Measurements from ENCODE around the gene TOP1. TPM values are rescaled to one million over a fixed set of nuclear protein-coding genes. Genes with fewer than 3 reads are reported as not detected.

Gene TOP1
- total and polyA plus RNA-seq, 5 experiments from 2014 or later = 9.1 to 48.3 (median 14.1) TPM

DNA sequence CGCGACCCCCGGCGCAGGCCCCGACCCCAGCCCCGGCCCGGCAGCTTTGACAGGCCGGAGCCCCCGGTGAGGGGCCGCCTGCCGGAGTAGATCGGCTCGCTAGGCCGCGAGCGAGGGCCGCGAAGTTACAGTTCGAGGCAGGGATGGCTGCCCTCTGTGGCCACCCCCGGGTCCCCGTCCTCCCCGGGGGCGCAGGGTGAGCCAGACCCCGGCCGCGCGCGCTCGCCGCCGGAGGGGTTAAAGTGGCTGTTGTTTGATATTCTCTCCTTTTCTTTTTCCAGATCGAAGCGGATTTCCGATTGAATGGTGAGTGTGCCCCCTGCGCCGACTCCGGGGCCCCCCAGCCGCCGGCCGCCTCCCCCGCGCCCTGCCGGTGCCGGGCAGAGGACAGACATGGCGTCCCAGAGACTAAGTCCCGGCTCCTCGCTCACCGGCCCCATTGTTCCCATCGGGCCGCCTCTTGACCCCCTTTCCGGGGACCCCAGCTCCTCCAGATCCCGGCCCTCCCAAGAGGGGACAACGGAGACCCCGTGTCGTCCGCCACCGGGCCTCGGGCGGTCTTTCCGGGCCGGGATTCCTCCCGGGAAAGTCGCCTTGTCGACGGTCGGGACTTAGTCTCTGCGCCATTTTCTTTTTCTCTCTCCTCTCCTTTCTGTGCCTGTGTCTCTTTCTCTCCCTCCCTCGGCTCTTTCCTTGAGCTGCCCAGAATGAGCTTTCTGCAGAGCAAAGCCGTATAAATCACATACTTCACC, 704 bp downstream of the TOP1 start:
- DNase-seq = peak in 8 of 10 donors; percentile 11 to 54 (median 35)
- Mint-ChIP-seq H3K9me3 (no peaks in the 10 kb centered on the region), H3K36me3 (peaks cover 0 to 25% (median 0%) of the 10 kb centered on the region in 3 donors)

DNA sequence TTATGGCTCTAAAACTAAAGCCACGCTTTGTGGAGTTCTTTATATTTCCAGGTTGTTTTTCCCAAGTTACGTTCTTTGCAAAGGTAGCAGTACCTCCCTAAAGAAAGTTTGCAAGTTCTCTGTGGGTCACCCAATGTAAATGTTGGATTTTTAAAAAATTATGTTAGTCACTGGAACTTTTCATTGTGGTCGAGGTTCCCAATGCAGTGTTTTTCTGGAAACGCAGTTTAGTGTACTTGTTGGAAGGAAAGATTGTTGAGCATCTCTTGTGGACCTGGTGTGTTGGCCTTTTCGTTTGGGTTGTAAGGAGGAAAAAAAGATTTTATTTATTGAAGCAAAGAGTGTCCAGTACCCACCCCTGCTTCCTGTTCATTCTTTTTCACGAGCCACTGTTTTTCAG, 1.4 kb downstream of the TOP1 start:
- no peaks in the 10 kb centered on the region for H3K9me3 Mint-ChIP-seq
- H3K27ac Mint-ChIP-seq = peak overlapping the region in 9 of 10 donors; percentile 88 to 97 (median 95)
- H3K27me3 Mint-ChIP-seq = no peaks in the 10 kb centered on the region
- POLR2A ChIA-PET = interaction anchor here (0.6 to 3.0 kb wide), 6 partner anchors 8 to 44 kb away, joined by 3 to 22 read pairs (median 4); no protein-coding TSS in a partner anchor
- ATAC-seq (no peak), DNase-seq (no peak)
- peak overlapping the region; percentile 88 to 97 (median 94) for H3K4me3 Mint-ChIP-seq
- H3K36me3 Mint-ChIP-seq = peaks cover 0 to 32% (median under 1%) of the 10 kb centered on the region in 3 donors
- peaks cover 34 to 76% (median 69%) of the 10 kb centered on the region in 4 donors for H3K4me1 Mint-ChIP-seq

More for the DNA sequence above, 704 bp downstream of the TOP1 start:
- POLR2A ChIA-PET = interaction anchor here (0.5 to 3.0 kb wide), 7 partner anchors 8 to 164 kb away, joined by 3 to 22 read pairs (median 3); no protein-coding TSS in a partner anchor
- ATAC-seq = peak in 1 of 2 donors; percentile 14
- H3K4me3 Mint-ChIP-seq = peak overlapping the region; percentile 89 to 97 (median 94)
- peak overlapping the region; percentile 88 to 97 (median 96) for H3K27ac Mint-ChIP-seq
- peaks cover 29 to 69% (median 61%) of the 10 kb centered on the region in 4 donors for H3K4me1 Mint-ChIP-seq
- H3K27me3 Mint-ChIP-seq = no peaks in the 10 kb centered on the region

- H3K9me3 Mint-ChIP-seq = no peaks in the 10 kb centered on the region
- peaks cover 0 to 37% (median 4%) of the 10 kb centered on the region in 3 donors for H3K36me3 Mint-ChIP-seq
- ATAC-seq (no peak), DNase-seq (no peak)
- peaks cover 36 to 82% (median 75%) of the 10 kb centered on the region in 4 donors for H3K4me1 Mint-ChIP-seq
- POLR2A ChIA-PET = interaction anchor here (0.7 to 3.0 kb wide), 3 partner anchors 16 to 38 kb away, joined by 4 to 22 read pairs (median 8); no protein-coding TSS in a partner anchor
- H3K4me3 Mint-ChIP-seq = peak overlapping the region; percentile 88 to 97 (median 94)
- H3K27me3 Mint-ChIP-seq = no peaks in the 10 kb centered on the region
- H3K27ac Mint-ChIP-seq = peak overlapping the region in 8 of 10 donors; percentile 1 to 97 (median 88)
Observed at GRCh38 chr20:41030531-41031242, 2.1 kb downstream of the TOP1 start.

- Mint-ChIP-seq H3K9me3 (no peaks in the 10 kb centered on the region), H3K36me3 (peaks cover 0 to 41% (median 4%) of the 10 kb centered on the region in 3 donors), H3K27ac (peak overlapping the region in 6 of 10 donors; percentile 26 to 97 (median 88)), H3K4me1 (peaks cover 40 to 85% (median 79%) of the 10 kb centered on the region in 4 donors), H3K27me3 (no peaks in the 10 kb centered on the region), H3K4me3 (peak overlapping the region; percentile 88 to 97 (median 94))
- no peak for ATAC-seq
- no peak for DNase-seq
- POLR2A ChIA-PET = interaction anchor here (3.0 kb wide), 1 partner anchor 16 kb away, joined by 22 read pairs; no protein-coding TSS in a partner anchor
Observed at GRCh38 chr20:41031243-41031619, 2.6 kb downstream of the TOP1 start.

GRCh38 chr20:41032271-41032670, 3.6 kb downstream of the TOP1 start:
- Mint-ChIP-seq H3K9me3 (no peaks in the 10 kb centered on the region), H3K36me3 (peaks cover 0 to 45% (median 10%) of the 10 kb centered on the region in 3 donors), H3K27ac (no peak overlapping the region), H3K4me3 (peak overlapping the region in 9 of 10 donors; percentile 89 to 97 (median 94)), H3K4me1 (peaks cover 44 to 88% (median 82%) of the 10 kb centered on the region in 4 donors), H3K27me3 (no peaks in the 10 kb centered on the region)
- no peak for DNase-seq
- POLR2A ChIA-PET = interaction anchor here (3.0 kb wide), 1 partner anchor 14 kb away, joined by 22 read pairs; no protein-coding TSS in a partner anchor
- ATAC-seq = no peak

GRCh38 chr20:41034239-41034638, 5.6 kb downstream of the TOP1 start:
- Mint-ChIP-seq H3K27ac (peak overlapping the region in 1 of 10 donors; percentile 67), H3K4me1 (peaks cover 51 to 95% (median 90%) of the 10 kb centered on the region in 4 donors), H3K9me3 (no peaks in the 10 kb centered on the region), H3K27me3 (no peaks in the 10 kb centered on the region), H3K4me3 (peak overlapping the region in 6 of 10 donors; percentile 0 to 57 (median 8)), H3K36me3 (peaks cover 0 to 46% (median 10%) of the 10 kb centered on the region in 3 donors)
- DNase-seq = no peak
- POLR2A ChIA-PET = no interaction called here
- ATAC-seq = no peak

DNA sequence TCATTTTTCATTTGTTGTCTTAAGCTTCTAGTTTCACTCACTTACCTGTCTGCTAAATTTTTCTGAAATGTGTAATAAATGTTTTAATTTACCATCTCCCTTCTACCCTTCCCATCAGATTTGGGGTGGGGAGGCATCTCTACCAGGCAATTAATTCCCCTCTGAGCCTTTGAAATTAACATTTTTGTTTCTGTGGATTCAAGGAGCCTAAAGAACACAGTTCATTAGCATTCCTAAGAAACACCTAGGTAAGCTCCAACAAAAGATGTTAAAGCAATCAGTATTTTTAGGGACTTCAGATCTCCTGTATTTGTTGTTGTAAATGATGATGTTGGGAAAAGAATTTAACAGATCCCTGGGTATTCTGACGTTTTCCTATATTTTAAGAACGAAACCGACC, 6.6 kb downstream of the TOP1 start:
- Mint-ChIP-seq H3K4me3 (peak overlapping the region in 6 of 10 donors; percentile 6 to 36 (median 18)), H3K27ac (peak overlapping the region in 3 of 10 donors; percentile 7 to 68 (median 57)), H3K9me3 (no peaks in the 10 kb centered on the region), H3K27me3 (no peaks in the 10 kb centered on the region), H3K4me1 (peaks cover 54 to 96% (median 89%) of the 10 kb centered on the region in 4 donors), H3K36me3 (peaks cover 0 to 46% (median 10%) of the 10 kb centered on the region in 3 donors)
- DNase-seq (no peak), ATAC-seq (no peak)
- POLR2A ChIA-PET = interaction anchor here (0.9 kb wide), 1 partner anchor 11 kb away, joined by 3 read pairs; no protein-coding TSS in a partner anchor

- POLR2A ChIA-PET = interaction anchor here (1.0 to 1.4 kb wide), 2 partner anchors 7 to 11 kb away, joined by 3 read pairs; no protein-coding TSS in a partner anchor
- Mint-ChIP-seq H3K4me3 (no peak overlapping the region), H3K9me3 (no peaks in the 10 kb centered on the region), H3K27ac (no peak overlapping the region), H3K4me1 (peaks cover 43 to 96% (median 88%) of the 10 kb centered on the region in 4 donors), H3K36me3 (peaks cover 0 to 38% (median 10%) of the 10 kb centered on the region in 3 donors), H3K27me3 (no peaks in the 10 kb centered on the region)
- ATAC-seq (no peak), DNase-seq (no peak)
Observed at GRCh38 chr20:41037179-41037578, 8.6 kb downstream of the TOP1 start.

DNA sequence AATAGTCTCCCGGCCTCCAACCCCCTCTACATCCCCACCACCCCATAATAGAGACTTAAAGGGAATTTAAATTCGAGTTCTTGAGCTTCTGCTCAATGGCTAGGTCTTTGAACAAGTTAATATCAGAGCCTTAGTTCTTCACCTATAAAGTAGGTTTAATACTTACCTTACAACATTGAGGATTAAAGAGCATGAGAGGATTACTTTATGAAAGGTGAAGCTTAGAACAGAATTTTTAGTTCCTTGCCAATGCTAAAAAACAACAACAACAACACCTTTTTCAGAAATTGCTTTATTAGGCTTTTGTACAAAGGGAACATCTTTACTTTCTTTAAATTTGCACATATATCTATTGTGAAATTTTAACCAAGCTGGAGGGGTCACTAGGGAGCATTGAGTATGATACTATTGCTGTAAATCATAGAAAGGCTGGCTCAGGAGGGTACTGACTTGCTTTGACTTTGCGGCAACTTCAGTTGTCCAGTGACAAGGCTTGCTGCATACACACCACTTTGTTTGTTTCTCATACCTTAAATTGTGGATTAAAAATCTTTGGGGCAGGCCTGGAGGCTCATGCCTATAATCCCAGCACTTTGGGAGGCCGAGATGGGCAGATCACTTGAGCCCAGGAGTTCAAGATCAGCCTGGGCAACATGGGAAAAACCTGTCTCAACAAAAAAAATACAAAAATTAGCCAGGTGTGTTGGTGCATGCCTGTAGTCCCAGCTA, 9.7 kb downstream of the TOP1 start:
- Mint-ChIP-seq H3K9me3 (no peaks in the 10 kb centered on the region), H3K27me3 (no peaks in the 10 kb centered on the region), H3K27ac (peak overlapping the region in 5 of 10 donors; percentile 12 to 70 (median 55)), H3K4me1 (peaks cover 42 to 96% (median 88%) of the 10 kb centered on the region in 4 donors), H3K36me3 (peaks cover 0 to 28% (median 10%) of the 10 kb centered on the region in 3 donors), H3K4me3 (peak overlapping the region in 3 of 10 donors; percentile 14 to 55 (median 18))
- POLR2A ChIA-PET = interaction anchor here (1.1 to 1.4 kb wide), 2 partner anchors 9 to 10 kb away, joined by 3 read pairs; no protein-coding TSS in a partner anchor
- DNase-seq (no peak), ATAC-seq (no peak)

DNA sequence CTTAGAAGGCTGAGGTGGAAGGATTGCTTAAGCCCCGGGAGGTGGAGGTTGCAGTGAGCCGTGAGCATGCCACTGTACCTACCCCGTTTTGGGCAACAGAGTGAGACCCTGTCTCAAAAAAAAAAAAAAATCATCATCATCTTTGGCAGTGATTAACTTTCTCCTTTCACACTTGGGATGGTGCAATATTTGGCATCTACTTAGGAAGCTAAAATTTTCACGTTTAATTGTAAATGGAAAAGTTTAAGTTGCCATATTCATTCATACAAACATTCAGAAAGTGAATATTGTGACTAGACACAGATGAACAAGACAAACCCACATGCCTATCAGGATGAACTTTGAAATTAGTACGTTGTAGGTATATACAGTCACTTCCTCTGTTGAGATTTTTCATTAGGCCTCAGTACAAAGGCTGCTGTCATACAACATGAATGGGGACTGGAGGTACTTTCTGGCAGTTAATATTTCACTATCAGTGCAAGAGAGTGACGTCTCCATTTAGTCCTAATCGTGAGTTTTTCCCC, 10.3 kb downstream of the TOP1 start:
- no peaks in the 10 kb centered on the region for H3K9me3 Mint-ChIP-seq
- peaks cover 40 to 95% (median 88%) of the 10 kb centered on the region in 4 donors for H3K4me1 Mint-ChIP-seq
- ATAC-seq (peak; percentile 38 to 59), DNase-seq (no peak)
- no peaks in the 10 kb centered on the region for H3K27me3 Mint-ChIP-seq
- peak overlapping the region in 4 of 10 donors; percentile 18 to 60 (median 46) for H3K4me3 Mint-ChIP-seq
- H3K36me3 Mint-ChIP-seq = peaks cover 0 to 22% (median 10%) of the 10 kb centered on the region in 3 donors
- POLR2A ChIA-PET = interaction anchor here (0.7 to 1.1 kb wide), 2 partner anchors 9 to 15 kb away, joined by 3 to 4 read pairs; no protein-coding TSS in a partner anchor
- peak overlapping the region in 3 of 10 donors; percentile 46 to 72 (median 70) for H3K27ac Mint-ChIP-seq

GRCh38 chr20:41040855-41041254, 12.2 kb downstream of the TOP1 start:
- H3K4me1 Mint-ChIP-seq = peaks cover 35 to 89% (median 85%) of the 10 kb centered on the region in 4 donors
- H3K4me3 Mint-ChIP-seq = peak overlapping the region in 8 of 10 donors; percentile 15 to 66 (median 57)

More at GRCh38 chr20:41040855-41041254, 12.2 kb downstream of the TOP1 start:
- H3K9me3 Mint-ChIP-seq = no peaks in the 10 kb centered on the region
- peak; percentile 74 to 81 for ATAC-seq
- H3K27ac Mint-ChIP-seq = peak overlapping the region in 8 of 10 donors; percentile 19 to 90 (median 54)
- H3K36me3 Mint-ChIP-seq = peaks cover 0 to 9% (median 6%) of the 10 kb centered on the region in 3 donors
- H3K27me3 Mint-ChIP-seq = no peaks in the 10 kb centered on the region
- POLR2A ChIA-PET = interaction anchor here (0.5 to 1.0 kb wide), 5 partner anchors 11 to 446 kb away, joined by 3 to 5 read pairs (median 3); no protein-coding TSS in a partner anchor
- peak in 1 of 10 donors; percentile 28 for DNase-seq

All from naive thymus-derived CD8-positive, alpha-beta T cell (primary cell).